Measurements from ENCODE around the gene PRKAG2.

The PRKAG2 gene

DNA sequence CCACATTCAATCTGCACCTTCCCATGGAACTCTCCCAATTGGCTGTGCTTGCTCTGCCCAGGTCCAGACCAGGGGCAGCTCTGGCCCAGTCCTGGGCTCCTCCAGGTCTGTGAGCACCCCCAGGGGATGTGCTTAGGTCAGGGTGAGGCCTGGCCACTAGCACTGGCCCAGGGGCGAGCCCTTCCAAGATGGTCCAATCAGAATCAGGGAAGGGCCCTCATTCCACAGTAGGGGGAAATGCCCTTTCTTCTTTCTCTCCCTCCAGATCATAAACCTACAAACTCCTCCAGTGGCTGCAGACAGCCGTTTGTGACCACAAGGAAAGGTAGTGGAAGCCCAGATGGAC, 157.0 kb downstream of the PRKAG2 start:
- DNase-seq, result no peak

DNA sequence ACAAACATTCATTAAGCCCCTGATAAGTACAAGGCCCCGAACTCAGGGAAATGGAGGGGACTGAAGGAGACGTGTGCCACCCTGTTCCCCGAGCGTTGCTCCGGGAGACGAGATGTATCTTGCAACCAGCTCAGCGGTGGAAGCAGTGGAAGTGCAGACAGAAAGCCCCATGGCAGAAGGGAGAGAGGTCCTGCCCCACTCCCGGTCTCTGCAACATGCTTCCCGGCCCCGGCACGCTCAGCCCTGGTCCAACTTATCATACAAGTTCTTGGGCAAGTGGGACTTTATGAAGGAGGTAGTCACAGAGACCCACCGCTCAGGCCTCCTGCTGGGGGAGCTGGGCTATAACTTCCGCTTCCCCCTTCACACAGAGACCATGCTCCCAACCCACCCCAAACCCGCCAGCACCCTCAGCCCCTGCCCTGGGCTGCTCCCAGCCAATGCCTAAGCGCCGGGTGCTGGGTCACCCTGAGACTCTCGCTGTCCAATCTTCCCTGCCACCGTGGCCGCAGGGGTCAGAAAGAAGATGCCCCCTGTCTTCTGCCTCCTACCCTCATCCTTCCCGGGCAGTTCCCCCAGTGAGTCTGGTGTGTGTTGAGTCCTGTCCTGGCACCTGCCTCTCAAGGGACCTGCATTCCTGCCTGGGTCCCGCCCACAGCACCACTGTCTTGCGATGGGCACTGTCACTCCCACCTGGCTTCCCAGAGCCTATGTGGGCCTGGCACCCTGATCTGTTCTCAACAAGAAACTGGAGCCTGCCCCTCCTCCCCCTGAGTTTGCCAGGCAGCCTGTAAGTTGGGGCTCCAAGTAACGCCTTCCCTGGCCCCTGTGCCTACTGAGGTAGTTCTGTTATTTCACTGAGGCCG, 157.7 kb downstream of the PRKAG2 start:
- DNase-seq, result no peak

DNA sequence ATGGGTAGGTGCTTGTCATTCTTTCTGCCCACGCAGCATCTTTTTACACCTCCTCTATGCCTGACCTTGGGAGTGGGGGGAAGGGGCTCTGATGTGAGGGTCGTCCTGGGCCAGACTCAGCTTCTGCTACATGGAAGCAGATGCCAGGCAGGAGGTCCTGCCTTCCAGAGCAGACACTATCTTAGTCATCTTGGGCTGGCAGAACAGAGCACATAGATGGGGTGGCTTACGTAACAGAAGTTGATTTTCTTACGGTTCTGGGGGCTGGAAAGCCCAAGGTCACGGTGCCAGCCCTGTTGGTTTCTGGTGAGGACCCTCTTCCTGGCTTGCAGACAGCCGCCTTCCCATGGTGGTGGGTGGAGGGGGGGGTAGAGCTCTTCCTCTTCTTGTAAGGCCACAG, 159.0 kb downstream of the PRKAG2 start:
- DNase-seq, result no peak

DNA sequence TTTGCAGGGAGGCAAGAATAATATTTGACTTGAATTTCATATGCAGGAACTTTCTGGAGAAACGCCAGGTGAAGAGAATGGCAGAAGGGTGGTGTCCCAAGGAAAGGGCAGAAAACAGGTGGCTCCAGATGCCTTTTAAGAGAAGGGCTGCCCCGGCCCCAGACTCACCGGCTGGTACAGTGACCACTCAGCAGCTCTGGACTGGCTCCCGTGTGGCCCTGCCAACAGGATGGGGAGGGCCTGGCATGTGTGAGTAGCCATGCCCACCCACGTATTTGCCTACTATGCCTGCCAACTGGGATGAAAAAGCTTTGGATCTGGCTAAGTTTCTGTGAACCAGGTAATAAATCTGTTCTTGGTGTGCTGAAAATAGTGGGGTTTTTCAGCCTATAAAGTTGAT, 159.5 kb downstream of the PRKAG2 start:
- DNase-seq, result no peak

DNA sequence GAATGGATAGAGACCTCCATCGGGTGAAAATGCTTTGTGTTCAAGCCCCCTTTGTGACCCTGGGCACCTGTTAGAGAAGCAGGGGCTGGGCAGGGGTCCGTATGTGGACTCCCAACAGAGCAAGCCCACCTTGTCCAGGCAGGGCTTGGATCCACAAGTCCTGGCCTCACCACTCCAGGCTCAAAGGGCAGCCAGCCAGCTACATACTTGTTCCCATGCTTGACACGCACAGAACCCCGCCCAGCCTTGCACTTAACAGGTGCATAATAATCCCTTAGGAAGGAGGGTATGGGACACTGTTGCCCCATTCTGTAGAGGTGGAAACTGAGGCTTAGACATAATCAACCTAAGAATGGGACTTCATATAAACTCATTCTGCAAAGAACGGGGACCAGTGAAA, 160.6 kb downstream of the PRKAG2 start:
- no peak for DNase-seq

DNA sequence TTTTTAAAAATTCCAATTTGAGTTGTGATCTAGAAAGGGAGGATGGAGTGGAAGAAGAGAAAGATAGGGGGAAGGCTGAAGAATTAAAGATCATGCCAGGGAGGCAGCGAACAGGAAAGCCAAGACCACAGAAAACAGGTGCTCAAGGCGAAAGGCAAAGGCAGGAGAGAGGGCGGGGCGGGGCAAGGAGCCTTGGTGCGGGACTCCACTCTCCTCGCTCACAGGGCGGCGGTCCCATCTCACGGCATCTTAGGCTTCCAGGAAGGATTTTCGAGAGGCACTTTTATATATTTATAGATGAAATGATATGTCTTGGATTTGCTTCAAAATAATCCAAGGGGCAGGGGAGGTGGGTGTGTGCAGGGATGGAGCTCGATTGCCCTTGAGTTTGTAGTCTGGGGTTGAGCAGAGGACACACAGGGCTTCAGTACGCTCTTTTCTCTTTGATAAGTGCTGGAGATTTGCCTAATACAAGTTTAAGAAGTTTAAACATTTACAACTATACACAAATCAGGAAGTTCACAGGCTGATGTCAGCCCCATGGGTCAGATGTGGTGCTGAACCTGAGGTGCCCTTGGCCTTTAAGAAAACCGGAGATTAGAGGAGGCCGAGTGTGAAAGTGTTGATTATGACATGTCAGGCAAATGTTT, 161.1 kb downstream of the PRKAG2 start:
- no peak for DNase-seq

DNA sequence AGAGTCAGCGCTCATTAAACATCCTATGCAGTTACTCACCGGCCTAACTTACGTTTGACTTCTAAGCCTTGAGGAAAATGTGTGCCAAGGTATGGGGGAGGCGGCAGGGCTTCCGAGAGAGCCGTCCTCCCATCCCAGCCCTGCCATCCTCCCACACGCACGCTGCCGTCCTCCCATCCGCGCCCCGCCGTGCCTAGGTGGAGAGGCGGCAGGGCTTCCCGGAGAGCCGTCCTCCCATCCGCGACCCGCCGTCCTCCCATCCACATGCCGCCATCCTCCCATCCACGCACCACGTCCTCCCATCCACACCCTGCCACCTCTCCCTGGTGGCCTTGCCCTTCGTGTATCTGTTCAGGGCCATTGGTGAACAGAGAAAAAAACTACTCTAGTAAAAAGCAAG, 162.7 kb downstream of the PRKAG2 start:
- no peak for DNase-seq

DNA sequence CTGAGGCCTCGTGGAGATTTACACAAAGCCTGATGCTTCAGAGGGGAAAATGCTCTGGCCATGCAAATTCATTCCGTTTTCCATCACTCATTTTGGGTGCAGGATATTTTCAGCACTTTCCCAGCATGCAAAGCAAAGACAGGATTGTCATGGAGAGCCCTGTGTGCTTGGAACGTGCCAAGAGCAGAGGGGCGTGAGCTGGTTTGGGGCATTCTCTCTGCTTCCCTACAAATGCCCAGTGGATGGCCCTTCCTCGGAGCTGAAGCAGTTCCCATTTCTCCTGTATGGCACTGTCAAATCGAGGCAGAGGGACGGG, 164.1 kb downstream of the PRKAG2 start:
- no peak for DNase-seq

DNA sequence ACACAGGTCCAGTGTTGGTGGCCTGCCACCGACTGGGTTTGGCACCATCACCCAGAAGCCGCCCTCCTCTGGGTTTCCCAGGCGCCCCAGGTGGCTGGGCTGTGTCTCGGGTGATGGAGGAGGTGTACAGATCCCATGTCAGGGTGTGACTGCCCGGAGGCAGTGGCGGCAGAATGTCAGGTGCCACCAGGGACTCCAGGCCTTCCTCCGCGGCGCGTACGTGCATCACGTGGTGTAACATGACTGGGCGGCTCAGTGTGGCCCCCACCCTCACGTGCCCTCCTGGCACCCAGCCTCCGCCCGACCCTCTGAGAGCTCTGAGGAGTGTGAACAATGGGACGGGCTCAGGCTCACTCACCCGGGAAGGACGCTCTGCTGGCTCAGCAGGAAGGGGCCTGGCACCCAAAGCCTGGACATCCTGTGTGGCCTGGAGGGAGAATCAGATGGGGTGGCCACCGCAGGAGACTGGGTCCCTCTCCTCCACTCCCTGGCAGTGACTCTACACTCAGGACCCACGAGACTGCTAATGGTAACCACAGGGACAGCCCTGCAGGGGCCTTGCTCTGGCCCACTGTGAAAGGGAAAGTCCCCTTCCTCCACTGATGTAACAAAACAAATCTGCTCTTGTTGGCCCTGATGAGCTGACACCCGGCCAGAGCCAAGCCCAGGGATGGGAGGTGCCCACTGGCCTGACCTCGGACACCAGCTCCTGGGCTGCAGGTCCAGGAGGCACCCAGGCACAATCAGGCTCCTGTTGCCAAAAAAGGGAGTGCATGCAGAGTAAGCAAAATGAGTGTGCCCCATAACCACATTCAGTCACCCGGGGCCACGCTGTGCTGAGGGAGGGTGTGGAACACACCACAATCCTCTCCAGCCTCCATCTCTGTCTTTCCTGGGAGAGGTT, 164.8 kb downstream of the PRKAG2 start:
- peak; percentile 61 for DNase-seq

DNA sequence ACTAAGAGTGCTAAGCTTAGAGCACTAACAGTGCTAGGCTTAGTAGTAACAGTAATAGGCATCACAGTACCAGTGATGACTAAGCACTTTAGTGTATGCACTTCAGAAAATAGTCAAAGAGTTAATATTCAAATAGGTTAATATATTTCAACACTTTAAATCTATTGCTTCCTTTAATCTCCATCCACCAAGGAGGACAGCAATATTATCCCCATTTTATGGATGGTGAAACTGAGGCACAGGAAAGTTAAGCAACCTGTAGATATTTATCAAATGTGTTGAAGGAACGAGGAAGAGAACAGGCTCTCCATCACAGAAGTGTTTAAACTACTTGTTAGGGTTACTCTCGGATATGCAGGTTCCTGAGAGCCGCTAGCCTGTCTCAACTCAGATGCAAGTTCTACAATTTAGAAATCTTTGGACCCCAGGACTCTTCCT, 165.5 kb downstream of the PRKAG2 start:
- no peak for DNase-seq

DNA sequence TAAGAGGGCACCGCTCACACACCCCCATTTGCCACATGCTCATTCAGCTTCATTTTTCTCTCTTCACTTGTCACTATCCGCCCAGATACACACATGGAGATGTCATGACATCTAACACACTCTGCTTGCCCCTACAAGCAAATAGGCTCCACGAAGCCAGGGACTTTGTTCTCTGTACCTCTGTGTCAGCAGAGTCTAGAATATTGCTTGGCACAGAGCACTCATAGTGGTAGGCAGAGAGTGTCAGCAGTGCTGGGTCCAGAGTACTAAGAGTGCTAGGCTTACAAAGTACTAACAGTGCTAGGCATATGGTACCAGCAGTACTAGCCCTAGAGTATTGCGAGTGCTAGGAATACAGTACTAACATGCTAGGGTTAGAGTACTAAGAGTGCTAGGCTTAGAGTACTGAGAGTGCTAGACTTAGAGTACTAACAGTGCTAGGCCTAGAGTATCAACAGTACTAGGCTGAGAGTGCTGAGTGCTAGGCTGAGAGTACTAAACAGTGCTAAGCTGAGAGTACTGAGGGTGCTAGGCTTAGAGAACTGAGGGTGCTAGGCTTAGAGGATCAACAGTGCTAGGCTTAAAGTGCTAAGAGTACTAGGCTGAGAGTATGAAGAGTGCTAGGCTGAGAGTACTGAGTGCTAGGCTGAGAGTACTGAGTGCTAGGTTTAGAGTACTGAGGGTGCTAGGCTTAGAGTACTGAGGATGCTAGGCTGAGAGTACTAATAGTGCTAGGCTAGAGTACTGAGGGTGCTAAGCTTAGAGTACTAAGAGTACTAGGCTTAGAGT, 166.1 kb downstream of the PRKAG2 start:
- no peak for DNase-seq

DNA sequence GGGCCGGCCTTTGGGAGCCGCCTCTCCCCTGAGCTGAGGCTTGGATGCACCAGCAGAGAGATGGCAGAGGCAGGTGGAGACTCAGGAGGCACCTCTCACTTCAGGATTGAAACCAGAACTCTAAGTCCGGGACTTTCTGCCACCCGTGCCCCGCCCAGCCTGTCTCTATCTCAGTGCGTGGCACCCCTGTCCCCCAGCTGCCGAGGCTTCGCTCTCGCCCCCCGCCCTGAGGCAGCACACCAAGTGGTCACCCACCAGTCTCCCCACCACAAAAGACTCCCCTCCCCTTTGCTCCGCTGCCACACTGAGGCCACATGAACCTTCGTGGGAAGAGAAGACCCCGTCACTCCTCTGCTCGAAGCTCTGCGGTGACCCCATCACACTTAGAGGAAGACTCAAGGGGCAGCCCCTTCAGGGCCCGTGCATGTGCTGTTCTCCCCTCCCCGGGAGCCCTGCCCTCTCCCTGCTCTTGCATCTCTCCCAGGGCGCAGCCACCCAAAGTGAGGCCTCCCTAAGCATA, 166.7 kb downstream of the PRKAG2 start:
- no peak for DNase-seq

DNA sequence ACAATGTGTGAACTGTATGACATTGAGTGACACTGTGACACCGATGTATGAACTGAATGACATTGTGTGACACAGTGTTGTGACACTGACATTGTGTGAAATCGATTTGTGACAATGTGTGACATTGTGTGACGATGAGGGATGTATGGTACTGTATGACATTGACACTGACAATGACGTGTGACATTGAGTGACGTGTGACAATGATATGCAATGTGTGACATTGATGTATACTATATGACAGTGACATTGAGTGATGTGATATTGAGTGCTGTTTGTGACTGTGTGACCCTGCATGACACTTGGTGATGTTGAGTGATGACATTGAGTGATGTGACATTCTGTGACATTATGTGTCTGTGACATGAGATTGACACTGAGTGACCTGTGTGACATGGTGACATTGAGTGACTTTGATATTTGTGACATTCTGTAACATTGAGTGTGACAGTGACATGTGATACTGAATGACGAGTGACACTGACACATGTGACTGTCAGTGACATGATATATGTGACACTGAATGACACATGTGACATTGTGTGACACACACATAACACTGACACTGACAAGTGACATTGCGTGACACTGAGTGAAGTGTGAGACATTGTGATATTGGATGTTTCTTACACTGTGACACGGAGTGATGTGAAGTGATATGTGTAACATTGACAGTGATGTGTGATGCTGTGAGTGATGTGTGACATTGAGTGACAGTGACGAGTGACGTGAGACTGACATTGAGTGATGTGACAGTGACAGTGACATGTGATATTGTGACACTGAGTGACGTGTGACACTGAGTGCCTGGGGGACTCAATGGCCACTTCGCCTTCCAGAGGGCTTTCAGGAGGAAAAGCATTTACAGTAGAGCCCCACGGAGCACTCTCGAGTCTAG, 167.5 kb downstream of the PRKAG2 start:
- DNase-seq, result no peak

DNA sequence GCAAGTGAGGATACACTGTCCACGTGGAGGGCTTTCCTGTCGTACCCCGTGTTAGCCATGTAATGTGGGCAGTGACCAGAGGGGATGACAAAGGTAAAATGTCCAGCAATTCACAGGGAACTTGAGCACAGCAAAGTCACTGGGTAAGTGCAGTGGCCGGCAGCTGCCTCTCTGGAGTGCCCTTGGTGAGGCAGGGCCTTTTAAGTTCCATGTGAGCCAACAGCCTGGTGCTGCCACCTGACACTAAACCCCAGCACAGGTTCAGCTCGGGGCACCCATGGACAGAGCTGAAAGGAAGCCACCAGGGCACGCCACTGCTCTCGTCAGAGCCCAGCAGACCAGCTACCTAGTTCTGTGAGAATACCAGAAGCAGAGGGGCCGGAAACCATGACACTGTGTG, 168.3 kb downstream of the PRKAG2 start:
- DNase-seq, result no peak

DNA sequence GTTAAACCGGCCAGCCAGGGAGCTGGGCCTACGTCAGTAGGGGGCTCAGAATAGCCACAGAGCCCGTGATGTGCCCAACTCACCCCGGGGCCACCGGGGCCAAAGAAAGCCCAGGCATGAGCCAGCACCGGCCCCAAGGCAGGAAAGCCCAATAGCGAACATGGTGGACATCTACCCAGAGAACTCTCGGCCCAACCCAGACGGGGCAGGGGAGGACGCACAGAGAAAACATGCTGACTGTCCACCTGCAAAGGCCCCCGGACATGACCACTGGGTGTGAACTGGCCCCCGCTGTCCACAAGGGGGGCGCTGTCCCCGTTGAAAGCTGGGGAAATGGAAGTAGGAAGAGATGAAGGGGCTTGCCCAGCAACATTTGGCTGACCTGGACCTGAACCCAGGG, 169.2 kb downstream of the PRKAG2 start:
- no peak for DNase-seq

DNA sequence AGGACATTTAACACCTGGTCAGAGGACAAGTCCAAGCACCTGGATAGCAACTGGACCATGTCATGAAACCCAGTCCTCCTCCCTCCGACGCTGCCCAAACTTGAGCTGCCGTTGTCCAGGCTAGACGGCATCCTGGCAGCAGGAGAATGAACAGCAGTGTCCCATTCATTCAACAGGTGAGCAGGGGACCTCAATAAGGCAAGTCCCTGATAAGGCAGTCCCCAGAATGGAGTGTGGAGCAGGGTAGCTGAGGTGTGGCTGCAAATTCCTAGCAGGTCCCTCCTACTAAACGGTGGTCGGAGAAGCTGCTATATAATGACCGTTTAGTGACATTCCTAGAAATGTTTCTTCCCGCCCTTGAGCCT, 169.8 kb downstream of the PRKAG2 start:
- DNase-seq, result no peak

DNA sequence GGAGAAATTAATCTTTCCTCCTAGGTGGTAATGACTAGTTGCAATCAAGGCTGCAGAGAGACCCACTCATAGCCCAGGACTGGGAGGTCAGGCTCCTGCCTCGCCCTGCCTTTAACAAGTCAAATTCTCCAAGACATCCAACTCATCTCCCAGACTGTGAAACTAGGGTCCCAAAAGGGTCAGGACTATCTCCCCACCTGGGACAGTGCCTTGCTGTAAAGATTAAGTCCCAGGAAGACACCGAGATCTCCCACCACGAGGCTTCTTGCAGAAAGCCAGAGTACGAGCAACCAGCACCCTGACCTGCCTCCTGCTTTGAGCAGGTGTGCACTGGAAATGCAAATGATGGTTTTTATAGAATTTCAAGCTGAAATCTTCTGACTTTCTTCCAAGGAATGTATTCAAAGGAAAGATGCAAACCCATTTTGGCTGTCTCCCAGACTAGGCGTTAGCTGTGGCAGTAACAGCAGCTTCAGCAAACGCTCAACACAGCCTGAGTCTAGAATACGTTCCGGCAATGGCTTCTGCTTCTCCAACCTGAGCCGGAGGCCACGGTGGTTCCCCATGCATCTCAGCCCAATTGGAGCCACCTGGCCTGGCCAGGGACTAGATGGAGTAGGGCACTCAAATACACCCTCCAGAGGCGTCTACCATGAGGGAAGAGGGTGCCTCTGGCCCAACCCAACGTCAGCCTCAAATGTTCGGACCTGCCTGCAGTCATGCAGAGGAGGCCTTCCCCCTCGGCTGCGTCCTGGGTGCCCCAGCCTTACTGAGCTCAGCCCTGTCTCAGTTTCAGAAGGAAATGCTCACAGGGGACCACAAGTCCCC, 170.4 kb downstream of the PRKAG2 start:
- no peak for DNase-seq

DNA sequence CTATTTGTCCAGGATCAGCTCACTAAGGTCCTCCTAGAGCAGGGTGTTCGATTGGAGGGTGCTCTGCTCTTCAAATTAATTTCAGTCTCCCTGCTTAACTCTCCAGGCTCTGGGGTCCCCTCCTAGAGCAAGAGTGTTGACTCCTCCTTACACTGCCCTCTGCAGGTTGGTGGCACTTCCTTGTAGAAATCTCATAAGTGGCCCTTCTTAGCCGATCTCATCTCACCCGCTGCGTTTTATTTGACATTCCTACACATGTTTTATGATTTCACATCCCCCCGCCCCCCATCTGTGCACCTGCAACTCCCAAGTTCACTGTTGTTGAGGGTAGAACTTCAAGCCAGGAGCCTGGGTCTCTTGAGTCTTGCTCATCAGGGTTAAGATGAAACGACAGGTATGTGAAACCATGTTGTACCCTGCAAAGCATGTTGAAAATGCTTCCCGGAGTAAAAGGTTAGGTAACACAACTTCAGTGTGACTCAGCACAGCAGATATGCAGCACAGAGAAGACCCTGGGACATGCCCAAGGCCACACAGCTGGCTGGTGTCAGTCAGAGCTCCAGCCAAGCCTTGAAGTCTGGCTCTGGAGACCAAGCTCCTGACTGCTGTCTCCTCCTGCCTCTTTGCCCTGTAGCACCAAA, 171.2 kb downstream of the PRKAG2 start:
- DNase-seq, result peak; percentile 8

DNA sequence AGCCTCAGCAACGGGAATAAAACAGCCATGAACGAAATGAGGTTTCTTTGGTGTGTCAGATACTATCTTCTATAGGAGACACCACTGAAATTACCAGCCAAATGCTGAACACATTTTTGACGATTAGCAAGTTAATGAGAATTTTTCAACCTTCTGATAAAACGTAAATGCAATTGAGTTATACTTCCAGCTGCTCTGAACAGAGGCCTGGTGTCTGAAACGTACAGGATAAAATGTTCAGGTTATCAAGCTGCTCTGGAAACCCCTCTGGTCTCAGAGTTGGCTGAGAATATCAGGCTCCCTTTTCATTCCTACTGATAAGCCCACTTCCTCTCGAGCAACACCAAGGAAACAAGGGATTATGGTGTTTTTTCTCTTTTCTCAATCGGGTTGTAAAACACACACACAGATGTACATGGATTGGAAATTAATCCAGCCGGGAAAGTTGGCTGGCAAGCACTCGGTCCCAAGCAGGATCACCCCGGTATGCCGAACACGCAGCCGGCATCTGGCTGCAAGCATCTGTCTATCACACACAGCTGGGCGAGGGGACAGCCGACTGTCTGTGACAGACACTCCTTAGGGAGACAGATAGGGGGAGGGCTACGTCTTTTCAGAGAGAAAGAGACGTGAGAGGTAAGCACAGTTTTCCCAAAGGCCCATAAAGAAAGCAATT, 171.8 kb downstream of the PRKAG2 start:
- no peak for DNase-seq

All from DMS153 (cell line).